Stimulated activated CD8-positive, alpha-beta memory T cell treated with anti-CD3 and anti-CD28 coated beads, Interleukin-7, amount 100 ng/mL, for 1 hour (primary cell): ENCODE results near the gene KCTD11.

ENCODE experiments used
- DNase-seq, 2 donors: peaks; one replicate each; pipeline ENCODE4 v3.0.0-alpha.2; 2020; ENCODE audit warnings: low read depth in 2 of 2

The KCTD11 gene

DNA sequence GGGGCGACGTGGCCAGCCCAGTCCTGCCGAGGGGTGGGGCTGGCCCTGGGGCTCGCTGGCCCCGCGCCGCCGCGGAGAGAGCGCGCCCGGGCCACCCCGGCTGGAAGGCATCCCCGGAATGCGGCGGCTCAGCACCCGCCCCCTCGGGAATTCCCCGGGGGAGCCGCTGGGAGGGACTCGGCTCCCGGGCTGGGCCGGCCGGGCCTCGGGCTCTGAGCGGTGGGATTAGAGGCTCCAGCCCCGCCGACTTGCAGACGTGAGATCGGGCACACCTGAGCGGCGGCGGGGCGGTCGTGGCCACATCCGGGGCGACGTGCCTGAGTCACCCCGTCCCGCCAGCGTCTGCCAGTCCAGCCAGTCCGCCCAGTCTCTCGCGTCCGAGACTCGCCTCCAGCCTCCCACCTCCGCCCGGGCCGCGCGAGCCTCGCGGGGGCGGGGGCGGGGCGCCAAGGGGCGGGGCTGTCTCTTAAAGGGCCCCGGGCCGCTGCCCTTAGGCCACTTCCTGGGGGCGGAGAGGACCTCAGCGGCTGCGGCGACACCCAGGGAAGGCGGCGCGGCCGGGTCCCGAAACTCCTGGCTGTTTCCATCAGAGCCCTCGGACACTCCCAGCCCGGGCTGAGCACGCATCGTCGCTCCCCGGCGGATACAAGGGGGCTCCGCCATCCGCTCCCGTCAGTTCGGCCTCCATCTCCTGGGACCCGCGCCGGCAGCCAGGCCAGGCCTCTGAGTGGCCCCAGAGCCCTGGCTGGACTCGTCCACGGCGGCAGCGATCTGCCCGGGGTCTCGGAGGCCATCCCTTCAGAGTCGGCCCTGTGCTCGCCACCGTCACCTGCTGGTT, at the start of gene KCTD11:
Gene KCTD11 (plus strand): TSS at position 498 of the 838 bp plus-strand sequence.
- DNase-seq: peak; percentile 45 to 53

GRCh38 chr17:7304179-7304578, 47.8 kb upstream of the KCTD11 start:
- DNase-seq: no peak

- DNase-seq: peak; percentile 100
Measured at GRCh38 chr17:7306911-7307685, 44.9 kb upstream of the KCTD11 start, which contains the start of gene EIF5A. Gene EIF5A, plus strand, starts transcription at chr17:7307628. Its CDS starts 2,008 bp downstream, at chr17:7309636.

DNA sequence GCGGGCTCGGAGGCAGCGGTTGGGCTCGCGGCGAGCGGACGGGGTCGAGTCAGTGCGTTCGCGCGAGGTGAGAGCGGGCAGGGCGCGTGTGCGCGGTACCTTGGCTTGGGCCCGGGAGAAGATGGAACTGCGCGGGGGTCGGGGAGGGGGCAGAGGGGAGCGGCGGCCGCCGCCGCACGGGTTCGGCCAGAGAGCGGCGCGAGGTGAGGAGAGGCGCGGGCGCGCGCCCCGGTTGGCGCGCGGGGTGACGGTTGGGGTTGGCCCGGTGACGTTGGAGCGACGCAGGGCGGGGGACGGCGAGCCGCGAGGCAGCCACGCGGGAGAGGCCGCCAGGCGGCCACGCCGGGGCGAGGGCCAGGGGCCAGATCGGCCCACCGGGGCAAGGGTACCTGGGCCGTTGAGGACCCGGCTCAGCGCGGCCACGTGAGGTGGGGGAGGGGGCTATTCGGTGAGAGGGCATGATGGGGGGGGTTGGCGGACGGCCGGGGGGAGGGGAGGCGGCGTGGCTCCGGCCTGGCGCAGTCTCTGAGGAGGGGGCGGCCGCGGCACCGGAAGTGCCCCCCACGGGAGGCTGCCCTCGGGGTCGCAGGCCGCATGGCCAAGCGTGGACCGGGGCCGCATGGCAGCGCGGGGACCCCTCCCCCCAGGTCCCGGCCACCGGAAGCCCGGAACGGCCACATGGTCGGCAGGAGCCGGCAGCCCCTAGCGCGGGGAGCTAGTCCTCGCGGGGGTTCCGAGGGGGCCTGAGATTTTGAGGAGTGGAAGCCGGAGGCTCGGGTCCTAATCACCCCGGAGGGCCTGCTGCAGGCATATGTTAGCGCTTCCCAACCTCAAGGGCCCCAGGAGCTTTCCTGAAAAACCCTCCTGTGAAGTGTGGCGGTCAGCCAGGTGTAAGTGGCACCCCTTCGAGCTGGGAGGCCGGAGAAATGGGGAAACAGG, 44.0 kb upstream of the KCTD11 start:
- DNase-seq: no peak

DNA sequence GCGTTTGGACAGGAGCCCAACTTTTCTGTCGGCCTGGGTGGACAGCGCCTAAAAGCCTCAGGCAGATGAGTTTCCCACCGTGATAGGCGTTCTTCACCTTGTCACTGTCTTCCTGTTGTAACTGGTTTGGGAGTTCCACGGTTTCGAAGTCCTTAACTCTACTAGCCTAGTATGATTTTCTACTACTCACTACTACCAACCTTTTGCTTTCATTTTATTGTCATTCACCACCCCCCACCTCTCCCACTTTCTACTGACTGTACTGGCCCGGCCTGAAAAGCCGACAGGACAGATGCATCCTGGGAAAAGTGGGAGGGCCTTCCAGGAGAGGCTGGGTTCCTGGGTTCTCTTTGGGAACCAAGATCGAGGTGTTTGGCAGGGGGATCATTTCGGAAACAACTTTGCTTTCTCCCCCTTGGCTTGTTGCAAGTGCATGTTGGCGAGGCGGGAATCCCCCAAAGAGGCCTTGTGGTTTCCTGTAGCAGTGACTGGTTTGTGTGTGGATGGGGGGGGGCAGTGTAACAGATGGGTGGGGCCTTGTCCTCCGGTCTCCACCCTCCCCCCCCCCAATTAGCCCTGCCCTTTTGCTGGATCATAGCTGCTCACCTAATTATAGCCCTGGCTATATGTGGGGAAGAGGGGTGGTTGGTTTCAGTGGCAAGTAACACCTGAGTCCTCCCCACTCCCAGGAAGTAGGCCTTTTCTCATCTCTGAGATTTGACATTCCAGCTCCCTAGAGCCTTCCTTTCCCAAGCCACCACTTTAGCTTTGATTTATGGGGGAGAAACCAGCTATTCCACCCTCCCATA, 43.1 kb upstream of the KCTD11 start:
- DNase-seq: peak; percentile 65 to 67

GRCh38 chr17:7309628-7310027, 42.3 kb upstream of the KCTD11 start:
- DNase-seq: no peak

DNA sequence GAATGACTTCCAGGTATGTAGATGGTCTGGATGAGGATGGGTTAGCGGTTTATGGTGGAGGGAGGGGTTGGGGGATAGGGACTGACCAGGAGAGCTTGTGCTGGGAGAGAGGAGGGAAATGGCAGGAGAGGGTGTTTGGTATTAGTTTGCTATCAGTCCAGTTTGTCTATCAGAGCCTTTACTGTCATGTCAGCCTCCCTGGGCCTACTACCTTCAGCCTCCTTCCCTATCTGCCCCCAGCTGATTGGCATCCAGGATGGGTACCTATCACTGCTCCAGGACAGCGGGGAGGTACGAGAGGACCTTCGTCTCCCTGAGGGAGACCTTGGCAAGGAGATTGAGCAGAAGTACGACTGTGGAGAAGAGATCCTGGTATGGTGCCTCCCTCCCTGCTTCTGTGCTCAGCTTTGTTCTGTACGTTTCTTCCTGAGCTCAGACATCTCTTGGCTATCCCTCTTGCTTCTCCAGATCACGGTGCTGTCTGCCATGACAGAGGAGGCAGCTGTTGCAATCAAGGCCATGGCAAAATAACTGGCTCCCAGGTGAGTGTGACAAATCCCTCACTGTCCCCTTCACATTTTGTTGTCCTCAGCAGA, 40.8 kb upstream of the KCTD11 start:
- no peak for DNase-seq

DNA sequence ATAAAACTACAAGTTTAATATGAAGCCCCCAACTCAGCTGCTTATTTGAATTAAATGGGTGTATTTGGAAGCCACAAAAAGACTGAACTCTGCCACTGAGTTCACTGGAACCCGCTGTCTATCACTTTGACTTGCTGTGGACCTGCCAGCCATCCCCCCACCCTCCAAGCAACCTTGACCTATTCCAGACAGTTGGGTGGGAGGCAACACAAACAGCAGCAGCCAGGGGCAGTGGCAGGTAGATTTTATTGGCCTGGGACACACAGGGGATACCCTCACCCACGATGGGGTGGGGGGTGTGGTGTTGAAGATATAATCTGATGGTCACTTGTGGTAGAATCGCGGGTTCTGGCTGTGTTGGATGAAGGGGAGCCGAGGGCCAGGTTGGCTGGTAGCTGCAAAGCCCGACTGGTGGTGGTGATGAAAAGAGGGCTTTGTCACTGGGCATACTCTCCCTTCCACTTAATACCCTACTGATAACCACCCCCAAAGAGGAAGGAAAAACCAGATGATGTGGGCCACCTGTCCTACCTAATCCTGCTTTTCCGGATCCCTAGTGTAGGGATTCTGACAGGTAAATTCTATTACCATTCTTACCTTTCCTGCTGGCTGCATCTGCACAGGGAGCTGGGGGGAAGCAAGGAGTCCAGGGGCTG, 39.4 kb upstream of the KCTD11 start:
- no peak for DNase-seq

GRCh38 chr17:7313088-7313889, 38.7 kb upstream of the KCTD11 start:
- no peak for DNase-seq

DNA sequence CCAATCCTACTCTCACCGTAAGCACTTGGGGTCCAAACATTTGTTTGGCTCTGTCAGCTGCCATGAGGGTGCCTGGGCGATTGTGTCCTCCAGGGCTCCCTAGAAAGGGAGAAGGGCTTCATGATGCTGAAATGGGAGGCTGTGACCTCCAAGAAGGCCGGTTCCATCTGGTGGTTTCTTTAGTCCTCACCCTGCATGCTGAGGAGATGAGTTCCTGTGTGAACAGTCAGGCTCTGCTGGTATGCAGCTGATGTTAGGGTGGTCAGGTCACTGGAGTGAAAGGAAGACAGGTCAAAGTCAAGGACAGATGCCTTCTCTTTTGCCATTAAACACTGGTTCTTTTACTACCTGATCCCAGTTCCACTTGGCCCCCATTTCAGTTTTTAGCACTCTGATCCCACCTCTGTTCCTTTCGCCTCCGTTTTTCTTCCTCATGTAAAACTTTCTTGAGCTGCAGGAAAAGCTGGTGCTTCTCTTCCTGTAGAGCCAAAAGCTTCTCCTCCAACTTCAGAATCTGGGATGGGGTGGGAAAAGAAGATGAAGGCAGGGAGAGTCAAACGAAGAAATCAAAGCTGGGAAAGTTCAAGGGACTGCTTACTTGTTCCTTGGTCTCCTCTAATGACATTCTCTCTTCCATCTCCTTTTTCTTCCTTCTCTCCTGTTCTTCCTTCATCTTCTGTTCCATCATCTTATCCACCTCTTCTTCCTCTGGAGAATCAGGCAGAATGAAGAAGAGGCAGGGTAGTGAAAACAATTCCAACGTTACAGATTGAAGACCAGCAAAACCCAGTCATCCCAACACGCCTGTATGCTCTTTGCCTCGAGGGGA, 37.9 kb upstream of the KCTD11 start:
- DNase-seq: no peak

DNA sequence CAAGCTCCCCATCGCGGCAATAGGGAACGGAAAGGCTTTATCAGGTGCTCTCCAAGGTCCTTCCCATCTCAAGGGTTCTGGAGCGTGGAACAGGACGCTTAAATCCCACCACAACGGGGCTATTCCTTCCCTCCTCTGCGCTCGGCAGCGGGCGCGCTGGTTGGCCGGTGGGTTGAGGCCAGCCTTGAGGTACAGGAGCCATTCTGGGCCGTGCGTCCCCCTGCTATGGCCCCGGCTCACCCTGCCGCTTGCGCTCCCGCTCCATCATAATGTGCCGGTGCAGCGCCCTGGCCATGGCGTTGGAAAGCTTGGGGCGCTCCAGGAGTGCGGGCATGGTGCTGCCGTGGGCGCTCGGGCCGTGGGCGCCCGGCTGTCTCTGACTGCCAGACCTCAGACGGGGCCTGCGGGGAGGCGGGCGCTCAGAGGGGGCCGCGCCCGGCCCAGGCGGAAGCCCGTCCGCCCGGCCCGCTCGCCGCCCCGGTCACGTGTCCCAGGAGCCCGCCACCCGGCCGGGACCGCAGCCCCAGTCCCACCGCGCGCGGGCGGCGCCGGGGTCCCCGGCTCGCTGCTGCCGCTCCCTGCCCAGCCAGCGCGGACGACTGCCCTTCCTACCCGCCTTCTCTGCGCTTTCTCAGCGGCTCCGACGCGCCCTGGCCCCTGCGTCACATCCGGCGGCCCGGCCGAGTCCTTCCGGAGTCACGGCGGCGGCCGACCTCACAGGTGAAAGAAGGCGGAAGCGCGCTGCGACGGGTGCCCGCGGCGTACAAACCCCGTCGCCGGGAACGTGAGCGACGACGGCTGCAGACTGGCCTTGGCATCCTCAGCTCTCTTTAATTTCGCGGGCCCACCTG, 37.0 kb upstream of the KCTD11 start, which contains the start of gene GPS2:
Gene GPS2 (minus strand): TSS at position 642 of the 851 bp plus-strand sequence. CDS start 308 bp downstream, at position 334.
- peak; percentile 80 to 82 for DNase-seq

GRCh38 chr17:7315570-7316235, 36.3 kb upstream of the KCTD11 start:
- no peak for DNase-seq

DNA sequence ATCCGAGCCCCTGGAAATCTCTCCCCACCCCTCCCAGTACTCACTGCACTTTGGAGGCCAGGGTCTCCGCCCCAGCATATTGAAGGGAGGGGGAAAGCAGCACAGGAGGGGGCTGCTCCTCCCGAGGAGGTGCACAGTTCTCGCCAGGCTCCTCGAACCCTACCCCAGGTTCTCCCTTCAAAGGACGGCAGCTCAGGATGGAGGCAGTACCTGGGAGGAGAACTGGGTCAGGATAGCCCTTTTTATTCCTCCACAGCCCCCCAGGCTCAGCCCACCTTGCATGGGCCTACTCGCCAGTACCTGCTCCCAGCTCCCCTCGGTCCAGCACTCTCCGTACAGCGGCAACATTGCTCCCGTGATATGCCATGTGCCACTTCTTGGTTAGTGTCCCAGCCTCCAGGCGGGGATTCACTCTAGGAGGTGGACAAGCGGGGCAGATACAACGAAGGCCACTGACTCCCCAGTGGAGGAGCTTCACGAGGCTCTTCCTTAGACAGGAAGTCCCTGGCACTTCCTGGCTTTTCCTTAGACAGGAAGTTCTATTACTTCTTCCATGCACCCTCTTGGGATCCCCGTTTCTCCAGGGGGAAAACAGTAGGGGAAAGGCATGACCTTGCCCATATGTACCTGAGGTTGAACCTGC, 34.7 kb upstream of the KCTD11 start:
- DNase-seq: no peak

GRCh38 chr17:7318121-7318860, 33.7 kb upstream of the KCTD11 start:
- DNase-seq: no peak

GRCh38 chr17:7321466-7321865, 30.5 kb upstream of the KCTD11 start:
- DNase-seq: no peak
